IMR-90 (cell line): ENCODE measurements around the gene AP1S1.

Experiments
- BHLHE40 ChIP-seq: fragments of 150-350 bp; IDR thresholded peaks from 2 replicates; pipeline ENCODE4 v1.6.1; 2016; ENCODE audit warnings: mild to moderate bottlenecking, low read depth, low read length
- MAFK ChIP-seq: IDR thresholded peaks from 2 replicates; pipeline ENCODE4 v1.6.1; 2012; ENCODE audit warnings: low read depth, low read length, improper control_type of control experiment
- RAD21 ChIP-seq: IDR thresholded peaks from 2 replicates; pipeline ENCODE4 v1.6.1; 2012; ENCODE audit warnings: low read length, improper control_type of control experiment
- RFX5 ChIP-seq: IDR thresholded peaks from 2 replicates; pipeline ENCODE4 v1.8.0; 2012; ENCODE audit warnings: low read depth, mild to moderate bottlenecking, low read length, moderate library complexity
- TF ChIP-seq, protein P1 (sequence below): conservative IDR thresholded peaks from 2 replicates; pipeline ENCODE4 v1.5.1; 2012; ENCODE audit warnings: mild to moderate bottlenecking, low read depth, low read length, improper control_type of control experiment

DNA sequence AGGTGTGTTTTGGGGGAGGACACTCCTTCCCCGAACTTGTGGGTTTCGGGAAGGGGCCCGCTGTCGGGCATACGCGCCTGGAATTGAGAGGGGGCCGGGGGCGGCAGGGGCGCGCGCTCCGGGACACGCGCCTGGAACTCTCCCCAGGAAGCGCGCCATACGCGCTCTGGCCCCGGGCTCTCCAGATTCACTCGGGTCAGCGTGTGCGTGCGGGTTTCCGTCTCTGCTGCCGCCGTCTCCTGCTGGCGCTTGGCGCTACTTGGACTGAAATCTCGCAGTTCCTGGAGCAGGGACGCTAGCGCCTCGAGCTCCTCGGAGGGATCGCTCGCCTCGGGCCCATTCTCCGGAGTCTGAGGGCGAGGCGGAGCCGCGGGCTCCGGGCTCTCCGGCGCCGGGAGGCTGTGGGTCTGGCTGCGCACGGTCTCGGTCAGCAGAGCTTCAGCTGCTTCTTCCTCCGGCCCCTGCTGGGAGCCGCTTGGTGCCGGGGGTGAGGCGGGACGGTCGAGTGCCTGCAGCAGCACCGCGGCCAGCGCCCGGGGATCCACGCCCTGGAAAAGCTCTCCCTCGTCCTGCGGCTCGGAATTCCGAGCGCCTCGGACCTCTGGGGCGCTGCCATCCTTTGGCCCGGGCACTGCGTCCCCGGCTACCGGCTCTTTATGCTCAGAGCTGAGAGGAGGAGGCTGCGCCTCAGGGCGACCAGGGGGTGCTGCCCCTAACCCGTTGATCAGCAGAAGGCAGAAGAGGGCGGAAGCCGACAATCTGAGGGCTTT is 10.0 kb downstream of the AP1S1 start:
- TF ChIP-seq RAD21 = no peak
- TF ChIP-seq, protein P1, sequence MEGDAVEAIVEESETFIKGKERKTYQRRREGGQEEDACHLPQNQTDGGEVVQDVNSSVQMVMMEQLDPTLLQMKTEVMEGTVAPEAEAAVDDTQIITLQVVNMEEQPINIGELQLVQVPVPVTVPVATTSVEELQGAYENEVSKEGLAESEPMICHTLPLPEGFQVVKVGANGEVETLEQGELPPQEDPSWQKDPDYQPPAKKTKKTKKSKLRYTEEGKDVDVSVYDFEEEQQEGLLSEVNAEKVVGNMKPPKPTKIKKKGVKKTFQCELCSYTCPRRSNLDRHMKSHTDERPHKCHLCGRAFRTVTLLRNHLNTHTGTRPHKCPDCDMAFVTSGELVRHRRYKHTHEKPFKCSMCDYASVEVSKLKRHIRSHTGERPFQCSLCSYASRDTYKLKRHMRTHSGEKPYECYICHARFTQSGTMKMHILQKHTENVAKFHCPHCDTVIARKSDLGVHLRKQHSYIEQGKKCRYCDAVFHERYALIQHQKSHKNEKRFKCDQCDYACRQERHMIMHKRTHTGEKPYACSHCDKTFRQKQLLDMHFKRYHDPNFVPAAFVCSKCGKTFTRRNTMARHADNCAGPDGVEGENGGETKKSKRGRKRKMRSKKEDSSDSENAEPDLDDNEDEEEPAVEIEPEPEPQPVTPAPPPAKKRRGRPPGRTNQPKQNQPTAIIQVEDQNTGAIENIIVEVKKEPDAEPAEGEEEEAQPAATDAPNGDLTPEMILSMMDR = no peak
- no peak for TF ChIP-seq RFX5
- no peak for TF ChIP-seq BHLHE40
- TF ChIP-seq MAFK = no peak
